ENCODE measurements around the gene TARBP1.
"Not testable (repeated sequence)": the region's sequence is repeated elsewhere in the genome, so short reads cannot be mapped to it uniquely, and the experiment has no call there.

- not testable (repeated sequence) for TF ChIP-seq POLR2A, CTCF (IDR thresholded peaks at IDR 0.05)
Measured at GRCh38 chr1:234518086-234518485, 39.1 kb upstream of the TARBP1 start.

All from uterus (tissue), 2 donors.